K562 (cell line): ENCODE results near the gene THBS2. TPM values are rescaled to one million over a fixed set of nuclear protein-coding genes. Genes with fewer than 3 reads are reported as not detected.

Experiments
- ATAC-seq: fragments of 200-7000 bp; cut with Tn5 transposase; 3 replicates; pipeline ENCODE4 v1.9.1; 2020; ENCODE audit warnings: moderate library complexity
- BruUV-seq: library from RNA; stranded (reverse); fragments of 400-500 nt; replicated peaks from 2 replicates; lab custom pipeline; 2021; lab: Mats Ljungman, UMichigan
- CTCF ChIA-PET: fragments of 300-600 bp; formaldehyde crosslinking; extraction: SDS; loops from one replicate; lab custom pipeline; 2021; ENCODE audit warnings: low intra/inter-chr PET ratio; lab: Yijun Ruan, JAX
- POLR2A ChIA-PET: fragments of 300-600, 350-650 bp; sonication (Branson Sonifier 250); formaldehyde crosslinking; extraction: SDS; loops from one replicate; lab custom pipeline; 2021; ENCODE audit warnings: antibody characterized with exemption, inconsistent platforms; lab: Yijun Ruan, JAX
- DNase-seq, 4 experiments: peaks; one replicate each; pipeline versions ENCODE4 v3.0.0 to v3.0.0-alpha.2; 2011 to 2018; ENCODE audit warnings: low spot score in 3 of 4, mixed read lengths in 3 of 4; ENCODE audit errors: extremely low read depth in 1 of 4
- FAIRE-seq: peaks from 2 replicates; lab custom pipeline; 2011; peaks lifted over from hg19 to GRCh38; lab: Jason Lieb, UNC
- H2AFZ ChIP-seq: 2 replicates; pipeline ENCODE4 v1.6.0; 2011; ENCODE audit warnings: low read depth, low read length, control low read depth, inconsistent platforms
- H3K27ac ChIP-seq: fragments of 200-600 bp; 3 replicates; pipeline ENCODE4 v1.8.0; 2011; ENCODE audit warnings: low read depth, mild to moderate bottlenecking, control low read depth, inconsistent platforms, low read length, moderate library complexity, mixed read lengths; ENCODE audit errors: extremely low read depth
- H3K27me3 ChIP-seq, 2 experiments: fragments of 300-600 bp in 1 of 2; 2 replicates in 1 of 2; 3 replicates in 1 of 2; pipeline versions ENCODE4 v1.6.0 to v1.8.0; 2011; ENCODE audit warnings: inconsistent platforms in 2 of 2, low read length in 2 of 2, mild to moderate bottlenecking in 1 of 2, mixed read lengths in 1 of 2, moderate library complexity in 1 of 2; ENCODE audit not compliant: control insufficient read depth in 2 of 2, insufficient read depth in 2 of 2
- H3K36me3 ChIP-seq: fragments of 300-600 bp; 3 replicates; pipeline ENCODE4 v1.8.0; 2011; ENCODE audit warnings: mild to moderate bottlenecking, low read length, inconsistent platforms; ENCODE audit not compliant: control insufficient read depth, insufficient read depth
- H3K4me1 ChIP-seq, 2 experiments: fragments of 200-600 bp in 1 of 2; replicated peaks in 1 of 2; 2 replicates in 1 of 2; 3 replicates in 1 of 2; pipeline versions ENCODE4 v1.5.1 to v1.8.0; 2011; ENCODE audit warnings: inconsistent platforms in 2 of 2, low read length in 2 of 2, mild to moderate bottlenecking in 1 of 2, mixed read lengths in 1 of 2, moderate library complexity in 1 of 2; ENCODE audit not compliant: control insufficient read depth in 2 of 2, insufficient read depth in 2 of 2
- H3K4me2 ChIP-seq: 2 replicates; pipeline ENCODE4 v1.6.1; 2011; ENCODE audit warnings: low read length, control low read depth, inconsistent platforms, mixed read lengths; ENCODE audit not compliant: insufficient read depth
- H3K4me3 ChIP-seq: fragments of 200-600 bp; sonication (generic), shearing (Covaris generic); 2 replicates; pipeline ENCODE4 v1.5.1; 2016; ENCODE audit warnings: control low read depth, inconsistent platforms
- H3K79me2 ChIP-seq: fragments of 200-600 bp; 3 replicates; pipeline ENCODE4 v1.8.0; 2011; ENCODE audit warnings: low read length, inconsistent platforms; ENCODE audit not compliant: control insufficient read depth, insufficient read depth
- H3K9ac ChIP-seq, 2 experiments: 2 replicates each; pipeline versions ENCODE4 v1.6.0 to v1.6.1; 2011; ENCODE audit warnings: low read depth in 2 of 2, low read length in 2 of 2, control low read depth in 1 of 2, inconsistent platforms in 1 of 2, mild to moderate bottlenecking in 1 of 2, mixed read lengths in 1 of 2; ENCODE audit not compliant: insufficient read depth in 1 of 2
- H3K9me1 ChIP-seq: one replicate; pipeline ENCODE4 v1.6.0; 2011; ENCODE audit warnings: inconsistent platforms, mild to moderate bottlenecking, low read length, moderate library complexity; ENCODE audit not compliant: control insufficient read depth, insufficient read depth
- H3K9me3 ChIP-seq: replicated peaks from 2 replicates; pipeline ENCODE4 v1.5.1; 2011; ENCODE audit warnings: low read depth, low read length, inconsistent platforms; ENCODE audit not compliant: control insufficient read depth, insufficient read depth
- H4K20me1 ChIP-seq: replicated peaks from 2 replicates; pipeline ENCODE4 v1.6.1; 2011; ENCODE audit warnings: low read length, inconsistent platforms, mixed read lengths; ENCODE audit not compliant: control insufficient read depth, insufficient read depth
- DDX20 ChIP-seq: fragments of 450-650 bp; IDR thresholded peaks from 2 replicates; pipeline ENCODE4 v1.6.1; 2016; ENCODE audit warnings: missing genetic modification characterization, low read depth, mild to moderate bottlenecking, missing compliant biosample characterization, moderate library complexity
- NFIC ChIP-seq: fragments of 450-650 bp; IDR thresholded peaks from 2 replicates; pipeline ENCODE4 v1.6.1; 2017; ENCODE audit warnings: mild to moderate bottlenecking, inconsistent platforms
- ZNF174 ChIP-seq: fragments of 250-450 bp; sonication (Bioruptor Pico); IDR thresholded peaks from 2 replicates; pipeline ENCODE4 v1.4.0; 2020; ENCODE audit warnings: mild to moderate bottlenecking
- WGBS: fragments of 100-300 bp; shearing (Covaris generic); methylation state at CpG from one replicate; pipeline ENCODE4 v1.1.6; 2016; ENCODE audit warnings: low coverage, mixed read lengths; ENCODE audit not compliant: insufficient coverage; ENCODE audit errors: missing lambda C conversion rate; 5-methylcytosine and 5-hydroxymethylcytosine counted together
- in situ Hi-C: fragments of 300-500 bp; cut with MboI; formaldehyde crosslinking; loops from 4 replicates; pipeline ENCODE4 v1.15.0; 2018; ENCODE audit warnings: inconsistent platforms, mixed read lengths
- intact Hi-C: fragments of 100-400 bp; cut with micrococcal nuclease; formaldehyde crosslinking; loops from 2 replicates; pipeline ENCODE4 v1.14.2; 2022
- polyA plus RNA-seq, 8 experiments: library from polyadenylated mRNA; depleted of rRNA in 4 of 8; stranded (reverse) in 5 of 8; unstranded in 3 of 8; fragments of >200 nt; fragmentation: Nextera tagmentation in 2 of 8; fragmentation: Illumina TruSeq in 1 of 8; extraction: Ambion mirVana in 2 of 8; extraction: Trizol in 1 of 8; gene quantifications; 2 replicates each; pipeline versions ENCODE4 v1.2.1 to v1.2.3, GENCODE V29; 2011 to 2014; ENCODE audit warnings: inconsistent platforms in 1 of 8, missing spikeins in 1 of 8
- total RNA-seq, 7 experiments: library from RNA; depleted of rRNA in 6 of 7; stranded (reverse); fragments of >200 nt in 6 of 7; fragmentation: Illumina TruSeq in 2 of 7; extraction: Trizol in 2 of 7; gene quantifications; 2 replicates each; pipeline versions ENCODE4 v1.2.1 to v1.2.3, GENCODE V29; 2011 to 2021; ENCODE audit warnings: low replicate concordance in 1 of 7
- TF ChIP-seq, protein P1 (sequence below), 3 experiments: IDR thresholded peaks in 2 of 3; conservative IDR thresholded peaks in 1 of 3; 2 replicates each; pipeline ENCODE4 v1.5.1; 2011 to 2012; ENCODE audit warnings: low read length in 3 of 3, mild to moderate bottlenecking in 3 of 3, control low read depth in 2 of 3, improper control_type of control experiment in 1 of 3, inconsistent platforms in 1 of 3, low read depth in 1 of 3, mixed read lengths in 1 of 3, moderate library complexity in 1 of 3; ENCODE audit not compliant: insufficient read depth in 2 of 3

THBS2 gene
- total and polyA plus RNA-seq, 9 of the 15 experiments (the other 6 are each of a cell fraction or from before 2014, with no cell fraction given) = 0.03 to 0.11 (median 0.03) TPM; not detected in 6

DNA sequence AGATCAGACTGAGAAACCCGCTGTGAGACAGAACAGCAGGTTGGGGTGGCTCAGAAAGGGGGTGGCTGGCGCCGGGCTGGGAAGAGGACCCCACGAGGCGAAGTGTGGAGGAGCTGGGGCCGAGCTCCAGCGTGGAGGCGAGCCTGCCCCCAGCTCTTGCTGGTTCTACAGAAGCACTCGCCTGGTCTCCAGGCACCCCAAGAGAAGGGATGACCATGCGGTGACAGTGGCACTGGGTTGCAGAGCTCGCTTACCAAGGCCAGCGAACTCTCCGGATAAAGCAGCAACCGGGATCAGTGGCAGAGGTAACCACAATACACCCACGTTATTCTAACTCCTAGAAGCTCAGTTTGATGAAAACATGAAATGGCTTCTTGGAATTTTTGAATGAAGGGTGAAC, 26.5 kb downstream of the THBS2 start:
- in situ Hi-C loops = no loop called here
- H3K27me3 ChIP-seq = peaks cover 51 to 88% of the 10 kb centered on the region in 2 experiments
- FAIRE-seq = no peak
- intact Hi-C loops = no loop called here
- H3K9ac ChIP-seq = no peak overlapping the region
- H4K20me1 ChIP-seq = peaks cover 5% of the 10 kb centered on the region; the same call in 1 of the 2 replicates
- 0% methylated on average over 15 of the region's 15 CpGs for WGBS
- H3K4me3 ChIP-seq = no peak overlapping the region
- no TSS peak for BruUV-seq
- TF ChIP-seq ZNF174 (CRISPR knock-in tag) (no peak), DDX20 (tag) (no peak)
- H3K9me3 ChIP-seq = no peaks in the 10 kb centered on the region
- ChIA-PET POLR2A (interaction anchor here (0.8 to 1.1 kb wide), 2 partner anchors 8 to 14 kb away, joined by 3 to 5 read pairs; no protein-coding TSS in a partner anchor), CTCF (no interaction called here)
- H3K9me1 ChIP-seq = no peaks in the 10 kb centered on the region
- H3K27ac ChIP-seq = no peak overlapping the region
- ATAC-seq = no peak
- no peaks in the 10 kb centered on the region for H3K36me3 ChIP-seq
- DNase-seq = no peak
- H2AFZ ChIP-seq = no peak overlapping the region
- H3K4me1 ChIP-seq = peaks cover 1 to 2% of the 10 kb centered on the region in 2 experiments; a peak in 3 of 5 replicates
- H3K4me2 ChIP-seq = no peak overlapping the region
- H3K79me2 ChIP-seq = no peaks in the 10 kb centered on the region

DNA sequence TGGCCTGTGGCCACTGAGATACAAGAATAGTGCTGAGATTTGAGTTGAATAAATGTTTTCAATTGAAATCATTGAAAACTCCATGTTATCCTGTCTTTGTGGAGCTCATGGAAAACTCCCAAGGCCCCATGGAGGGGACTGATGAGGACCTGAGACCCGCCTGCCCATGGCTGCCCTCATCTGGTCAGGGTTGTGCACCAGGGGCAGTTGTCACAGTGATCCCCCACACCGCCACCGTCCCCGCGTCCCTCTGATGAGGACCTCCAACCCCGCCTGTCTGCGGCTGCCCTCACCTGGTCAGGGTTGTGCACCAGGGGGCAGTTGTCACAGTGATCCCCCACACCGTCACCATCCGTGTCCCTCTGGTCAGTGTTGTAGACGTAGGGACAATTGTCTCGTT, 27.8 kb downstream of the THBS2 start:
- intact Hi-C loops = no loop called here

More for the DNA sequence above, 27.8 kb downstream of the THBS2 start:
- in situ Hi-C loops = no loop called here
- H4K20me1 ChIP-seq = peaks cover 5% of the 10 kb centered on the region; the same call in 1 of the 2 replicates
- no peak for DNase-seq
- H3K27ac ChIP-seq = no peak overlapping the region
- H3K9ac ChIP-seq = no peak overlapping the region
- WGBS = 0% methylated on average over 11 of the region's 11 CpGs
- BruUV-seq = no TSS peak
- ChIA-PET POLR2A (interaction anchor here (1.0 kb wide), 1 partner anchor 12 kb away, joined by 6 read pairs; no protein-coding TSS in a partner anchor), CTCF (no interaction called here)
- H3K4me2 ChIP-seq = no peak overlapping the region
- H3K4me3 ChIP-seq = no peak overlapping the region
- TF ChIP-seq, protein P1, sequence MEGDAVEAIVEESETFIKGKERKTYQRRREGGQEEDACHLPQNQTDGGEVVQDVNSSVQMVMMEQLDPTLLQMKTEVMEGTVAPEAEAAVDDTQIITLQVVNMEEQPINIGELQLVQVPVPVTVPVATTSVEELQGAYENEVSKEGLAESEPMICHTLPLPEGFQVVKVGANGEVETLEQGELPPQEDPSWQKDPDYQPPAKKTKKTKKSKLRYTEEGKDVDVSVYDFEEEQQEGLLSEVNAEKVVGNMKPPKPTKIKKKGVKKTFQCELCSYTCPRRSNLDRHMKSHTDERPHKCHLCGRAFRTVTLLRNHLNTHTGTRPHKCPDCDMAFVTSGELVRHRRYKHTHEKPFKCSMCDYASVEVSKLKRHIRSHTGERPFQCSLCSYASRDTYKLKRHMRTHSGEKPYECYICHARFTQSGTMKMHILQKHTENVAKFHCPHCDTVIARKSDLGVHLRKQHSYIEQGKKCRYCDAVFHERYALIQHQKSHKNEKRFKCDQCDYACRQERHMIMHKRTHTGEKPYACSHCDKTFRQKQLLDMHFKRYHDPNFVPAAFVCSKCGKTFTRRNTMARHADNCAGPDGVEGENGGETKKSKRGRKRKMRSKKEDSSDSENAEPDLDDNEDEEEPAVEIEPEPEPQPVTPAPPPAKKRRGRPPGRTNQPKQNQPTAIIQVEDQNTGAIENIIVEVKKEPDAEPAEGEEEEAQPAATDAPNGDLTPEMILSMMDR (IDR thresholded peaks at IDR 0.05 in 2 of 3, conservative IDR thresholded peaks at IDR 0.05 in 1 of 3; ENCODE audit: insufficient read depth in 2 of 3, low read depth in 1 of 3, low read length in 3 of 3) = 0 out of 6 replicates have a peak, but pooled peaks of 1 of the 3 experiments have one; percentile 21
- no peak for TF ChIP-seq NFIC
- TF ChIP-seq, all 486 proteins: peak for 1
- Histone ChIP-seq H3K79me2 (no peaks in the 10 kb centered on the region), H3K4me1 (peaks cover 2 to 3% of the 10 kb centered on the region in 2 experiments; a peak in 3 of 5 replicates), H2AFZ (no peak overlapping the region), H3K9me1 (no peaks in the 10 kb centered on the region), H3K27me3 (peaks cover 50 to 85% of the 10 kb centered on the region in 2 experiments), H3K36me3 (no peaks in the 10 kb centered on the region), H3K9me3 (no peaks in the 10 kb centered on the region)
- no peak for FAIRE-seq
- ATAC-seq = peak; percentile 40
